Medulla oblongata (tissue), 1 donor: Measurements from ENCODE around the gene RAB31.

Experiments used
- DNase-seq: peaks from one replicate; pipeline ENCODE4 v3.0.0-alpha.2; 2015; ENCODE audit errors: extremely low spot score

RAB31 gene

GRCh38 chr18:9787712-9788111 lies 79.6 kb downstream of the RAB31 start:
- no peak for DNase-seq

GRCh38 chr18:9788140-9788539 lies 80.0 kb downstream of the RAB31 start:
- DNase-seq = no peak

- no peak for DNase-seq
Measured at GRCh38 chr18:9788860-9789259, 80.8 kb downstream of the RAB31 start.

GRCh38 chr18:9790261-9790660 lies 82.2 kb downstream of the RAB31 start:
- no peak for DNase-seq

- DNase-seq = no peak
Measured at GRCh38 chr18:9791991-9792390, 83.9 kb downstream of the RAB31 start.

GRCh38 chr18:9792565-9793245 lies 84.6 kb downstream of the RAB31 start:
- no peak for DNase-seq

GRCh38 chr18:9796011-9796410 lies 87.9 kb downstream of the RAB31 start:
- no peak for DNase-seq

GRCh38 chr18:9796935-9797549 lies 88.9 kb downstream of the RAB31 start:
- peak; percentile 85 for DNase-seq

- DNase-seq = no peak
Measured at GRCh38 chr18:9802175-9803062, 94.3 kb downstream of the RAB31 start.

- no peak for DNase-seq
Measured at GRCh38 chr18:9803063-9803697, 95.1 kb downstream of the RAB31 start.

- peak; percentile 77 for DNase-seq
Measured at GRCh38 chr18:9803698-9804516, 95.8 kb downstream of the RAB31 start.

- no peak for DNase-seq
Measured at GRCh38 chr18:9804517-9805104, 96.5 kb downstream of the RAB31 start.

GRCh38 chr18:9806905-9807304 lies 98.8 kb downstream of the RAB31 start:
- DNase-seq = no peak

- peak; percentile 75 for DNase-seq
Measured at GRCh38 chr18:9808295-9809241, 100.5 kb downstream of the RAB31 start.

- DNase-seq = no peak
Measured at GRCh38 chr18:9809697-9810096, 101.6 kb downstream of the RAB31 start.

GRCh38 chr18:9810299-9810698 lies 102.2 kb downstream of the RAB31 start:
- DNase-seq = no peak

- no peak for DNase-seq
Measured at GRCh38 chr18:9810994-9811705, 103.0 kb downstream of the RAB31 start.

GRCh38 chr18:9811978-9812377 lies 103.9 kb downstream of the RAB31 start:
- no peak for DNase-seq

- DNase-seq = no peak
Measured at GRCh38 chr18:9814431-9814830, 106.3 kb downstream of the RAB31 start.
